NCI-H510A (cell line): ENCODE data around the gene ELL.
A peak's percentile ranks its signal among the peaks of the same experiment; 100 is the strongest.
"Not testable (repeated sequence)": the region's sequence is repeated elsewhere in the genome, so short reads cannot be mapped to it uniquely, and the experiment has no call there.

Source experiments
- DNase-seq: peaks from one replicate; lab custom pipeline; 2025; lab: John Stamatoyannopoulos, UW

Gene ELL

DNA sequence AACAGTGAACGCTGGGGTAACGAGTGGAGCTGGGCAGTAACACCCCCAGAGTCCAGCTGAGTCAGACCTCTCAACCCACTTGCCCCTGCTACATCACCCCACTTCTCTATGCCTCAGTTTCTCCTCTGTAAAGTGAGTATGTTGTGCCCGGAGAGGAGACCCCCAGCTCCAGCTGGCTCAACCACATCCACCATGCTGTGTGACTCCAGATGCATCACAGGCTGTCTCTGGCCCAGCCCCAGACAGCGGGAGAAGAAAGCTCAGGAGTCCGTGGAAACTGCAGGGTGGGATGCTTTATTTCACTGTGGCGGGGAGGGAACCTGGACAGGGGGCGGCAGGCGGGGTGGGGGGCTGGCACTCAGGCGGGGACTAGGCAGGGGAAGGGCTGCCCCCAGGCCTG, 9.6 kb upstream of the ELL start:
- no peak for DNase-seq

DNA sequence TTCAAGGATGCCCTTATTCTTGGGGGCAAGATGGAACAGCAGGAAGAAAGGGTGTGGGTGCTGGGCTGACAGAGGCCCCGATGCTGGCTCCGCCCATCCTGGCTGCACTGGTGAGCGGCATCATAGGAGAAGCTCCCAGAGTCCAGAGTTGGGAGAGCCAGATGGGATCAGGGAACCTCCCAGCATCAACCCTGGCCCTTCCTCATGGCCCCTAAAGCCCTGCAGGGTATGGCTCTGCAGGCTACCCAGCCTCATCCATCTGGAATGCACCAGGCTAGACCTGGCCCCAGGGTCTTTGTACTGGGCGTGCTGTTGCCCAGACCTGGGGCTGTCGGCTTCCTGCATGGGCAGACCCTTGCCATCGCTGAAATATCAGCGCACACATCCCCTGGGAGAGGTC, 7.9 kb upstream of the ELL start:
- DNase-seq: no peak

DNA sequence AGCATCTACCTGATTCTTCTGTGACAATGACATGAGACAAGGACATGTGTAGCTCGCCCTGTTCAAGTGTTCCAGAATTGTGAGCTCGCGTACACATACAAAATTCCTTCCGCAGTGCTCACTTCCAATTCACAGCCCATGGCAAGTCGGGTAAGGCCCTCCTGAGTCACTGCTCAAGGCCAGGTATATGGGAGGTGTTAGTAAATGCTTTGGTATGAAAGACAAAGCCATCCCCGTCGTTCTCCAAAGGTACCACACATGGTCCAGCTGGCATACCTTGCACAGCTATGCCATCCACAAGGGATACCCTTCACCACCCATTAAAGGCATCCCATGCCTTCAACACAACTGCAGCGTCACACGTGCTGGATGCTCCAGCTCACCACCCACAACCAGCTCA, 4.4 kb upstream of the ELL start:
- no peak for DNase-seq

- no peak for DNase-seq
Measured at GRCh38 chr19:18523841-18524240, 2.0 kb upstream of the ELL start.

- not testable (repeated sequence) for DNase-seq
Measured at GRCh38 chr19:18522862-18523440, 1.1 kb upstream of the ELL start.

DNA sequence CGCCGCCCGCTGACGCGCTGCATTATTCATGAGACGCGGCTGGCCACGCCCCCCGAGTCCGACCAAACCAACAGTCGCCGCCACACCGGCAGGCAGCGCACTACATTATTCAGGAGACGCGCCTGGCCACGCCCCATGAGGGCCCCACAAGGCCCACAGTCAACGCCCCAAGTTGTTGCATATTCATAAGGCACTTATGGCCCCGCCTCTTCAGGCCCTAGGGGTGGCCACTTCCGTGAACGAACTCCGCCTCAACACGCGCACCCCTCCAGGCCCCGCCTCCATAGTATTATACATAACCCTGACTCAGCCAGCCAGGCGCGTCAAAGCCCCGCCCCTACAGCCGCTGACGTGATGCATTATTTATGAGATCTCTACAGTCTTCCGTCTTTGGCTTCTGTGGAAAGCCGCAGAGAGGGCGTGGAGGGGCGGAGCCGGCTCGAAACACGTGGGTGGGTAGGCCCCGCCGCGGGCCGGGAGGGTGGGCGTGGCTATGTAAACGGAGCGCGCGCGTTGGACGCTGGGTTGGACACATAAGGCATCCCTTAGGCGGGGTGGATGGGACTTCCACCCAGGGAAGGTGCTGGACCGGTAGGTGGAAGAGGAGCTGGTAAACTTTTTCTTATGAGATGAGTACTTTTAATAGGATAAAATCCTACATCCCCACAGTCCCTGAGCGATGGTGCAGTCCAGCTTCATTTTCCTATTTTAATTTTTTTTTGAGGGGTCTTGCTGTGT, 423 bp upstream of the ELL start:
- DNase-seq: peak; percentile 99

- no peak for DNase-seq
Measured at GRCh38 chr19:18520848-18521691, 800 bp downstream of the ELL start.

DNA sequence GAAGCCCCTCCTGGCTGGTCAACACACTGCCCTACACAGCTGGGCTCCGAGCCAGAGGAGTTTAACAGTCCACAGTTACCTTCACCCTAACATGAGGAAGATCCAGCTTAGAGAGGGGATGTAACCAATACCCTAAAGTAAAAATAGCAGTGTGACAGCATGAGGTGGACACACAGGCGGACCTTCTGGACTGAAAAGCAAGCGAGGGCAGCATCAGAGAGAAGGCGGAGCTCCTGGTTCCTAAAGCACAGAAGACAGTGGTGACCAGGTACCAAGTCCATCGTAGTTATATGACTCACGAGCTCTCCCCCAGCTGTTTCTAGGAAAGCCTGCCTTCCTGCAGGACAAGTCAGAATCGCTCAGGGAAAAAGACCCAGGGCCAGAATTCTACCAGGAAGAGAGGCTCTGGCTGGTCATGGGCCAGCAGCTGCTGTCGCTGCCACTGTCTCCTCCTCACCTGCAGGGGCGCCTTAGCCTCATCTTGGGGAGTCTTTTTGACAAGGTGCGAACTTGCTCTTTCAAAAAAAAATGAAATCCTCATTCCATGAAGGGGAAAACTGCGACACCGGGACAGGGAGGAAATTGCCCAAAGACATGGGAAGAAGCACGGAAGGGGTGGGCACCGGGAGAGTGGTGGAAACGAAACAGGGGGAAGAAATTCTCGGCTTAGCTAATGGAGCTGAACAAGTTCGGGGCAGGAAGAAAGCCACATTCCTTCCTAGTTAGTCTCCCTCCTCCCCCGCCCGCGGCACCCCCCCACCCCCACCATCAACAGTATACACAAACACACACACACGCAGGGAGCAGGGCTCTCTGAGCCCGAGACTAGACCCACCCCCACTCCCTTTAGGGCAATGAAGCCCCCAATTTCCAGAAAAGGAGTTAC, 1.7 kb downstream of the ELL start:
- no peak for DNase-seq

- no peak for DNase-seq
Measured at GRCh38 chr19:18518639-18519038, 3.2 kb downstream of the ELL start.

- no peak for DNase-seq
Measured at GRCh38 chr19:18517606-18518005, 4.3 kb downstream of the ELL start.

DNA sequence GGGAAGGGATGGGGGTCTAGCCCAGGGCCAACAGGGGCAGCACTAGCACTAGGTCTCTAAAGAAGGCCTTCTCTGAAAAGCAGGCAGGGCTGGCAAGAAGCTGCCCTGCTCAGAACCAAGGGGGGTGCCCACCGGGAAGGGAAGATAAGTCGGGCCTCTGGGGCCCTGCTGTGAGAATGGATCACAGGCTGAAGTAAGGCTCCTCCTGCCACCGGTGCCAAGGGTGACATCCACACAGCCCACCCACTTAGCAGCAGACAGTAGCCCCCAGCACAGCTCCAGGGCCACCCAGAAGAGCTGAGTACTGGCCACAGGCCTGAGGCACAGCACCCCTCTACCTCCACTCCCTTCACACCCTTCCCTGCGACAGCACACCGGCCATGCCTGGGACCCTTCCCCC, 5.9 kb downstream of the ELL start:
- DNase-seq: no peak

GRCh38 chr19:18514800-18515682, 6.8 kb downstream of the ELL start:
- peak; percentile 64 for DNase-seq

- no peak for DNase-seq
Measured at GRCh38 chr19:18513868-18514267, 8.0 kb downstream of the ELL start.

- DNase-seq: no peak
Measured at GRCh38 chr19:18510216-18510615, 11.7 kb downstream of the ELL start.

GRCh38 chr19:18508585-18508984, 13.3 kb downstream of the ELL start:
- DNase-seq: no peak

DNA sequence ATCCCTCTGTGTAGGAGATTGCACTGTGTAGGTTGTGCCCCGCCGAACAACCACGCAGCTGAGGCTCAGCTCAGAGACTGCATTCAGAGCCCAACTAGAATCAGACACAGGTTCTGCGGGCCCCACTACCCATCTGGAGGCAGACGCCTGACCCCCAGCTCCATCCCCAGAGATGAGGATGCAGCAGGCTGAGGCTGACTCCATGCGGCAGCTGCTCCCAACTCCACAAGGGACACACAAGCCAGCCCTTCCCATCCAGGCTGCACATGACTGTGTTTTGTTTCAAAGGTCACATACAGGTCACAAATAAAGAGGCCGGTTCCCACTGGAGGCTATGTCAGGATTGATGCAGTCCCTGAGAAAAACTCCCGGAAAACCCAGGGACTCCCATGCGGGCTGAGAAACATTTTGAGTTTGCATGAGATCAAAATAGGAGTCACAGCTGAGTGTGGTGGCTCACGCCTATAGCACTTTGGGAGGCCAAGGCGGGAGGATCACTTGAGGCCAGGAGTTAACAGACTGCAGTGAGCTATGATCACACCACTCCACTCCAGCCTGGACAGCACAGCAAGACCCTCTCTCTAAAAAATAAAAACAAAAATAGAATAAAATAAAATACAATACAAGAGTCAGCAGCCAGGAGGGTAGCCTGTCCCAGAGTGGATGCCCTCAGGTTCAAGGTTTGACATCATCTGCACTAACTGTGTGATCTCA, 14.0 kb downstream of the ELL start:
- DNase-seq: no peak

GRCh38 chr19:18507021-18507726, 14.7 kb downstream of the ELL start:
- no peak for DNase-seq

DNA sequence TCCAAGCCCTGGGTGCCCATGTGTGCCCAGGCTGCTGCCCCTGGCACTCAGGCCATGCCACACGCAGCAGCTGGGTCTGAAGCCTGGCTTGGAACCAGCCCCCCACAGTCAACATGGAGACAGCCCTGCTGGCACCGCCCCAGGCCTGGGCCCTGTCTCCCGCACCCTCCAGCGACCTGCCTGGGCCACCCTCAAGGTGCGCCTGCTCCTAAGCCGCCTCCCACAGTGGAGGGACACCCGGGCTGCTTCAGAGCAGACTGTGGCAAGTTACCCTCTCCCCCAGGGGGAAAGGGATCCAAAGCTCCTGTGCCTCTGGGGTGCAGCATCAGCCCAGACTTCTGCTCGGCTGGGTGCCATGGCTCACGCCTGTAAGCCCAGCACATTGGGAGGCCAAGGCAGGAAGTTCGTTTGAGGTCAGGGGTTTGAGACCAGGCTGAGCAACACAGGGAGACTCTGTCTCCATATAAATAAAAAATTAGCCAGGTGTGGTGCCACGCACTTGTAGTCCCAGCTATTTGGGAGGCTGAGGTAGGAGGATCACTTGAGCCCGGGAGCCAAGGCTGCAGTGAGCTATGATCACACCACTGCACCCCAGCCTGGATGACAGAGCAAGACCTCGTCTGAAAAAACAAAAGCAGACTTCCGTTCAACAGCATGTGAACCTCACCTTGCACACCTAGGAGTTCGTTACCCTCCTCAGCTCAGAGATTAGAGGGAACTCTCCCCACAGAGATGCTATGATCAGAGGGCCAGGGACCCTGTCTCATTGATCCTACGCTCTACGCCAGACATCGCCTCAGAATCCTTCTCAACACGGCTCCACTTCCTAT, 15.6 kb downstream of the ELL start:
- DNase-seq: no peak
